ENCODE measurements around the gene CYP4F22.

- TF ChIP-seq CTCF (IDR thresholded peaks at IDR 0.05) (no peak), ZFX (IDR thresholded peaks at IDR 0.05; ENCODE audit: borderline replicate concordance) (no peak)
Measured at GRCh38 chr19:15516363-15516762, 8.0 kb downstream of the CYP4F22 start.
